T-cell (primary cell): ENCODE data around the gene FCRL2. TPM values are rescaled to one million over a fixed set of nuclear protein-coding genes. Genes with fewer than 3 reads are reported as not detected.

Source experiments
- ATAC-seq, 4 experiments: fragments of 200-7000 bp in 3 of 4; fragments of 150-1000 bp in 1 of 4; cut with Tn5 transposase; replicated peaks in 1 of 4; 1 replicate in 3 of 4; 2 replicates in 1 of 4; pipeline ENCODE4 v1.10.0; 2021; ENCODE audit warnings: moderate library complexity in 3 of 4, mild to moderate bottlenecking in 2 of 4, moderate number of reproducible peaks in 1 of 4
- CTCF ChIA-PET, 2 donors: fragments of 300-600 bp; sonication (Branson Sonifier 250); formaldehyde crosslinking; loops; one replicate each; lab custom pipeline; 2022; ENCODE audit warnings: antibody characterized with exemption in 2 of 2; lab: Charles Lee
- POLR2A ChIA-PET, 2 donors: fragments of 300-600 bp; sonication (Branson Sonifier 250); formaldehyde crosslinking; loops; one replicate each; lab custom pipeline; 2022; ENCODE audit warnings: antibody characterized with exemption in 2 of 2; lab: Charles Lee
- DNase-seq, 35 experiments: peaks; one replicate each; pipeline versions ENCODE4 v3.0.0 to v3.0.0-alpha.2; 2013 to 2023
- H3K27ac ChIP-seq: one replicate; pipeline ENCODE4 v1.5.1; 2013; ENCODE audit warnings: low read length
- H3K27me3 ChIP-seq, 2 experiments: replicated peaks in 1 of 2; 1 replicate in 1 of 2; 2 replicates in 1 of 2; pipeline versions ENCODE4 v1.6.1 to v1.7.0; 2013; ENCODE audit warnings: low read length in 1 of 2, mixed read lengths in 1 of 2; ENCODE audit not compliant: control insufficient read depth in 2 of 2, insufficient read depth in 2 of 2; ENCODE audit errors: extremely low read depth in 1 of 2
- H3K36me3 ChIP-seq, 2 donors: 1 replicate in 1 of 2; 2 replicates in 1 of 2; pipeline versions ENCODE4 v1.6.1 to v1.7.0; 2013; ENCODE audit warnings: low read length in 1 of 2; ENCODE audit not compliant: control insufficient read depth in 2 of 2, insufficient read depth in 1 of 2; ENCODE audit errors: extremely low read depth in 1 of 2
- H3K4me1 ChIP-seq, 2 experiments: 1 replicate in 1 of 2; 2 replicates in 1 of 2; pipeline versions ENCODE4 v1.6.1 to v1.7.0; 2013; ENCODE audit warnings: low read length in 2 of 2, mixed read lengths in 1 of 2; ENCODE audit not compliant: insufficient read depth in 2 of 2, control insufficient read depth in 1 of 2; ENCODE audit errors: extremely low read depth in 1 of 2
- H3K4me3 ChIP-seq, 2 donors: 1 replicate in 1 of 2; 2 replicates in 1 of 2; pipeline versions ENCODE4 v1.5.1 to v1.7.0; 2013; ENCODE audit warnings: mild to moderate bottlenecking in 2 of 2, low read length in 1 of 2, moderate library complexity in 1 of 2; ENCODE audit not compliant: control insufficient read depth in 1 of 2; ENCODE audit errors: extremely low read depth in 1 of 2
- H3K9me3 ChIP-seq: 2 replicates; pipeline ENCODE4 v1.7.0; 2013
- H3K27ac Mint-ChIP-seq, 2 donors: one replicate each; pipeline ENCODE4 v1.8.0; 2020 to 2021; ENCODE audit warnings: mild to moderate bottlenecking in 2 of 2, mixed read lengths in 2 of 2
- H3K27me3 Mint-ChIP-seq, 2 donors: one replicate each; pipeline ENCODE4 v1.8.0; 2021 to 2022; ENCODE audit warnings: mixed read lengths in 2 of 2
- H3K36me3 Mint-ChIP-seq: one replicate; pipeline ENCODE4 v1.8.0; 2021; ENCODE audit warnings: mixed read lengths
- H3K4me1 Mint-ChIP-seq, 3 donors: one replicate each; pipeline ENCODE4 v1.8.0; 2020 to 2022; ENCODE audit warnings: mixed read lengths in 3 of 3, mild to moderate bottlenecking in 1 of 3
- H3K4me3 Mint-ChIP-seq, 3 donors: one replicate each; pipeline ENCODE4 v1.8.0; 2020 to 2022; ENCODE audit warnings: mild to moderate bottlenecking in 3 of 3, mixed read lengths in 3 of 3, moderate library complexity in 3 of 3
- H3K9me3 Mint-ChIP-seq, 3 donors: one replicate each; pipeline ENCODE4 v1.8.0; 2020 to 2022; ENCODE audit warnings: mixed read lengths in 3 of 3
- WGBS: methylation state at CpG from one replicate; pipeline ENCODE4 v1.1.5; 2013; ENCODE audit warnings: missing lambda C conversion rate; ENCODE audit not compliant: insufficient coverage; 5-methylcytosine and 5-hydroxymethylcytosine counted together
- total RNA-seq, 35 experiments: library from RNA in 6 of 35; stranded (reverse) in 6 of 35; fragments of 120-200 nt in 1 of 35; gene quantifications; one replicate each; pipeline versions ENCODE4 v1.2.1 to v1.2.4 and lab custom pipeline; 2013 to 2026

The FCRL2 gene
- total RNA-seq, 5 donors from 2014 or later (not counting 1 experiment from before 2014, with no cell fraction given): 1.2 to 3.4 (median 1.5) TPM

DNA sequence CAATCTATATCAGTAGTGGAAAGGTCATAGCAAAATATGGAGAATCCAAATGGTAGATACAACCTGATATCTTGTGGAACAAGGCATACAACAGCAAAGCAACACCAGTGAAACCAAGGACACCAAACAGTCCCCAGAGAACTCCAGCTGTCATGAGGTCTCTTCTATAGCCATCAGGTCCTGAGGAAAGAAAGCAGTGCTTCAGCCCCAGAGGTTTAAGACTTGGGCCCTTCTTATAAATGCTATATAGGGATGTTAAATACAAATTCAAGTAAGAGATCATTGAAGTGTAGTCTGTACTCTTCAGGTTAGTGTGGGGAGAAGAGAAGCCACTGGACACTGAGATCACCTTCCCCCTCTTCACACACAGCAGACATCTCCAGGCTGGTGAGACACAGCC lies 10.1 kb downstream of the FCRL2 start:
- no peak overlapping the region for H3K27ac Mint-ChIP-seq
- DNase-seq: no peak
- H3K4me3 Mint-ChIP-seq: no peak overlapping the region

DNA sequence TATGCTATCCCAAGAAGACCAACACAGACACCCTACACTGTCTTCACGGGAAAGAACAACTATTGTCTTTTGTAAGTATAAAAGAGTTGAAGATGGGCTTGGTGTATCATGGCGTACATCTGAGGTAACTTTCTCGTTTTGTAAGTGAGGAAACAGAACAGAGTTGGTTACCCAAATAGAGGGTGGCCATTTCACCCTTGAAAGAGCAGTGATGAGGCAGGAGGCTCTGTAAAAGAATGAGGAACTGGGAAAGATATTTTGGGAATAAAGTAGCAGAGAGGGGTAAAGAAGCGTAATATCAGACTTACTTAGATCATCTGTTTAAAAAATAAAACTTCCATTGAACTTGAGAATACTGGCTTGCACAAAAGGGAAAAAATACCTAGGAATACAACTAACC lies 18.9 kb downstream of the FCRL2 start:
- Histone ChIP-seq H3K4me3 (no peak overlapping the region), H3K9me3 (no peaks in the 10 kb centered on the region), H3K27me3 (no peaks in the 10 kb centered on the region), H3K36me3 (no peaks in the 10 kb centered on the region), H3K4me1 (no peaks in the 10 kb centered on the region), H3K27ac (no peak overlapping the region)
- H3K36me3 Mint-ChIP-seq: peaks cover 7% of the 10 kb centered on the region
- 88% methylated on average over 2 of the region's 4 CpGs for WGBS
- peaks cover 0 to 2% (median 0%) of the 10 kb centered on the region in 3 donors for H3K4me1 Mint-ChIP-seq
- H3K9me3 Mint-ChIP-seq: peaks cover 3 to 16% (median 5%) of the 10 kb centered on the region in 3 donors
- H3K4me3 Mint-ChIP-seq: no peak overlapping the region
- peaks cover 1 to 9% of the 10 kb centered on the region in 2 donors for H3K27me3 Mint-ChIP-seq
- ChIA-PET CTCF (no interaction called here), POLR2A (no interaction called here)
- no peak overlapping the region for H3K27ac Mint-ChIP-seq
- ATAC-seq: no peak
- no peak for DNase-seq

More for the DNA sequence above, 10.1 kb downstream of the FCRL2 start:
- CTCF ChIA-PET: no interaction called here
- no peaks in the 10 kb centered on the region for H3K27me3 Mint-ChIP-seq
- peaks cover 0 to 5% of the 10 kb centered on the region in 2 experiments for H3K27me3 ChIP-seq
- H3K36me3 Mint-ChIP-seq: no peaks in the 10 kb centered on the region
- peaks cover 0 to 7% (median 0%) of the 10 kb centered on the region in 3 donors for H3K4me1 Mint-ChIP-seq
- POLR2A ChIA-PET: no interaction called here
- no peak for ATAC-seq
- H3K9me3 ChIP-seq: no peaks in the 10 kb centered on the region
- H3K4me3 ChIP-seq: no peak overlapping the region
- H3K9me3 Mint-ChIP-seq: no peaks in the 10 kb centered on the region
- peaks cover 0 to 5% of the 10 kb centered on the region in 2 experiments for H3K4me1 ChIP-seq
- H3K36me3 ChIP-seq: no peaks in the 10 kb centered on the region
- H3K27ac ChIP-seq: no peak overlapping the region

GRCh38 chr1:157753611-157754010 lies 23.3 kb downstream of the FCRL2 start:
- POLR2A ChIA-PET: interaction anchor here in 1 of 2 donors (0.6 kb wide), 1 partner anchor 9 kb away, joined by 3 read pairs; no protein-coding TSS in a partner anchor
- WGBS: no CpG with 5 or more reads among the region's 1 CpG
- Mint-ChIP-seq H3K27ac (no peak overlapping the region), H3K9me3 (peaks cover 0 to 3% (median 2%) of the 10 kb centered on the region in 3 donors), H3K4me1 (peaks cover 0 to 2% (median 0%) of the 10 kb centered on the region in 3 donors), H3K36me3 (peaks cover 5% of the 10 kb centered on the region), H3K27me3 (peaks cover 1 to 13% of the 10 kb centered on the region in 2 donors), H3K4me3 (no peak overlapping the region)
- H3K4me3 ChIP-seq: no peak overlapping the region
- DNase-seq (no peak), ATAC-seq (no peak)
- no peak overlapping the region for H3K27ac ChIP-seq
- CTCF ChIA-PET: no interaction called here
- no peaks in the 10 kb centered on the region for H3K9me3 ChIP-seq
- no peaks in the 10 kb centered on the region for H3K36me3 ChIP-seq
- no peaks in the 10 kb centered on the region for H3K27me3 ChIP-seq
- H3K4me1 ChIP-seq: no peaks in the 10 kb centered on the region

DNA sequence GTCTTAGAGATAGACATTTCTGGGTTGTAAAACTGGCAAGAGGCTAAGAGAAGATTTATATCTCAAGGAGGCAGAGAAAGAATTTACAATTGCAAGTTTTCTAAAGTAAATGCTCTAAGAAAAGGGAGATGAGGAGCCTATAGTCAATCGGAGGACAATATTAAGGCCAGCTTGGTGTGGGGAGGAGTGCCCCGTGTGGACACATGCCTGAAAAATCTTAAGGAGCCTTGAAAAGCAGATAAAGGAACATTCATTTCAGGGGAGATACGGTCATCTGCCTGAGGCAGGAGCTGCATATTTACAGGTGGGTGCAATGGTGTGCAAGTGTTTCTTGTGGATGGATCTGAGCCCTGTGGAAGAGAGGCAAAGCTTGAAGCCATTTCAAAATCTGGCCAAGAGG lies 25.6 kb downstream of the FCRL2 start:
- peaks cover 0 to 3% of the 10 kb centered on the region in 2 experiments for H3K4me1 ChIP-seq
- ChIA-PET CTCF (no interaction called here), POLR2A (no interaction called here)
- no peaks in the 10 kb centered on the region for H3K36me3 Mint-ChIP-seq
- H3K4me3 ChIP-seq: no peak overlapping the region
- no peaks in the 10 kb centered on the region for H3K36me3 ChIP-seq
- WGBS: 98% methylated on average over 3 of the region's 3 CpGs
- no peak overlapping the region for H3K27ac Mint-ChIP-seq
- no peak overlapping the region for H3K27ac ChIP-seq
- H3K9me3 ChIP-seq: no peaks in the 10 kb centered on the region
- no peak overlapping the region for H3K4me3 Mint-ChIP-seq
- ATAC-seq (no peak), DNase-seq (no peak)
- H3K27me3 ChIP-seq: no peaks in the 10 kb centered on the region
- H3K4me1 Mint-ChIP-seq: peaks cover 0 to 1% (median 0%) of the 10 kb centered on the region in 3 donors
- peaks cover 2 to 8% of the 10 kb centered on the region in 2 donors for H3K27me3 Mint-ChIP-seq
- no peaks in the 10 kb centered on the region for H3K9me3 Mint-ChIP-seq

GRCh38 chr1:157748262-157748817 lies 28.6 kb downstream of the FCRL2 start:
- Mint-ChIP-seq H3K36me3 (no peaks in the 10 kb centered on the region), H3K27me3 (peaks cover 4 to 5% of the 10 kb centered on the region in 2 donors), H3K4me3 (no peak overlapping the region), H3K4me1 (peaks cover 0 to 1% (median 0%) of the 10 kb centered on the region in 3 donors), H3K27ac (no peak overlapping the region), H3K9me3 (no peaks in the 10 kb centered on the region)
- peaks cover 0 to 3% of the 10 kb centered on the region in 2 experiments for H3K4me1 ChIP-seq
- no peaks in the 10 kb centered on the region for H3K36me3 ChIP-seq
- ChIA-PET POLR2A (no interaction called here), CTCF (no interaction called here)
- DNase-seq: no peak
- no CpG with 5 or more reads among the region's 3 CpGs for WGBS
- H3K27me3 ChIP-seq: no peaks in the 10 kb centered on the region
- no peak overlapping the region for H3K4me3 ChIP-seq
- no peak overlapping the region for H3K27ac ChIP-seq
- H3K9me3 ChIP-seq: no peaks in the 10 kb centered on the region
- no peak for ATAC-seq

DNA sequence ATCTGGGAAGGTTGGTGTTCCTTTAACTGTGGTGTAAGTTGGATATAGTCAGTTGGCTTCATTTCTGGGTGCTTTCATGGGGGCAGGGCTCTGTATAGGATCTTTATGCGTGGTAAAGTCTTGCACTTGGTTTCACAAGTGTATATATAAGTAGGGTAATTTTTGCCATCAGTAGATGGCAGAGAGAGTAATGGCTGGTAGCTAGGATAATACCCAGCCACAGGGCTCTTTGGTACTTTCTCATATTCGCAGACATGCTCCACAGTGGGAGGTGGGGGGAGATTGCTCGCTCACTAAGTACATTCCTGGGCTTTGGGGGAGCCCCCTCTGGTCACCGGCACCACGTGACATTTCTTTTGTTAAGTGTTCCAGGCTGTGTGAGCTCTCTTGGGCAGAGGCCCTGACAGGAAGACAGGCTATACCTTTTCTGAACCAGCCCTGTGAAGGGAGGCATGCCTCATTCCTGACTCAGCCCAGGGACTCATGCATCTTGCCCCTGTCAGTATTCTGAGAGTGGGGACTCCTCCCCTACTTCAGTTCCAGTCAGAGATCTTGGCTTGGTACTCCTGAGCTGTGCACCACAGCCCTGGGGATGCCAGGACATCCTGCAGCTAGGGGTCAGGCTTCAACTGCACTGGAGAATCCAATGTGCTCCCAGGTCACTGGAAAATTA lies 37.6 kb downstream of the FCRL2 start:
- Histone ChIP-seq H3K4me1 (no peaks in the 10 kb centered on the region), H3K9me3 (no peaks in the 10 kb centered on the region), H3K36me3 (no peaks in the 10 kb centered on the region), H3K27me3 (no peaks in the 10 kb centered on the region), H3K27ac (no peak overlapping the region), H3K4me3 (no peak overlapping the region)
- DNase-seq (no peak), ATAC-seq (no peak)
- Mint-ChIP-seq H3K4me3 (no peak overlapping the region), H3K27me3 (peaks cover 0 to 4% of the 10 kb centered on the region in 2 donors), H3K4me1 (peaks cover 0 to 11% (median 0%) of the 10 kb centered on the region in 3 donors), H3K9me3 (no peaks in the 10 kb centered on the region), H3K36me3 (no peaks in the 10 kb centered on the region), H3K27ac (no peak overlapping the region)
- ChIA-PET POLR2A (interaction anchor here in 1 of 2 donors (0.6 kb wide), 1 partner anchor 132 kb away, joined by 3 read pairs; no protein-coding TSS in a partner anchor), CTCF (no interaction called here)
- 60% methylated on average over 3 of the region's 5 CpGs for WGBS
